ENCODE measurements around the gene FRMD6. TPM values are rescaled to one million over a fixed set of nuclear protein-coding genes. Genes with fewer than 3 reads are reported as not detected.

The FRMD6 gene
- total and polyA plus RNA-seq, 12 donors, result 6.4 to 42.6 (median 23.3) TPM

GRCh38 chr14:51707327-51707726, 55.6 kb downstream of the FRMD6 start:
- Histone ChIP-seq H3K36me3 (replicated peaks in 1 of 2) (peaks cover 0 to 9% of the 10 kb centered on the region in 2 donors), H3K4me3 (no peak overlapping the region), H3K27ac (no peak overlapping the region), H3K9me3 (replicated peaks in 1 of 3) (no peaks in the 10 kb centered on the region), H3K27me3 (no peaks in the 10 kb centered on the region), H3K4me1 (replicated peaks in 1 of 2) (no peaks in the 10 kb centered on the region)
- TF ChIP-seq CTCF (IDR thresholded peaks at IDR 0.05) (no peak), POLR2A (IDR thresholded peaks at IDR 0.05) (no peak)
- intact Hi-C loops (cut with DNase I), result no loop called here
- WGBS, 4 donors, result 83 to 93% (median 87%) methylated on average over 2 of the region's 2 CpGs
- DNase-seq, result no peak

GRCh38 chr14:51711505-51711904, 59.8 kb downstream of the FRMD6 start:
- 77 to 84% (median 82%) methylated on average over 2 of the region's 2 CpGs for WGBS, 4 donors
- Histone ChIP-seq H3K36me3 (replicated peaks in 1 of 2) (peaks cover 0 to 6% of the 10 kb centered on the region in 2 donors), H3K9me3 (replicated peaks in 1 of 3) (no peaks in the 10 kb centered on the region), H3K4me1 (replicated peaks in 1 of 2) (no peaks in the 10 kb centered on the region), H3K4me3 (no peak overlapping the region), H3K27ac (no peak overlapping the region), H3K27me3 (no peaks in the 10 kb centered on the region)
- no peak for DNase-seq
- intact Hi-C loops (cut with DNase I), result no loop called here
- TF ChIP-seq POLR2A (IDR thresholded peaks at IDR 0.05), result no peak
- TF ChIP-seq CTCF (IDR thresholded peaks at IDR 0.05), result no peak

- H3K27ac ChIP-seq, result no peak overlapping the region
- no peak for TF ChIP-seq POLR2A (IDR thresholded peaks at IDR 0.05)
- no peak for TF ChIP-seq CTCF (IDR thresholded peaks at IDR 0.05)
- DNase-seq, result no peak
- H3K27me3 ChIP-seq, result no peaks in the 10 kb centered on the region
- WGBS, 4 donors, result 82 to 87% (median 85%) methylated on average over 7 of the region's 7 CpGs
- no peaks in the 10 kb centered on the region for H3K9me3 ChIP-seq (replicated peaks in 1 of 3)
- H3K36me3 ChIP-seq (replicated peaks in 1 of 2), result peaks cover 0 to 16% of the 10 kb centered on the region in 2 donors
- H3K4me3 ChIP-seq, result no peak overlapping the region
- intact Hi-C loops (cut with DNase I), result no loop called here
- H3K4me1 ChIP-seq (replicated peaks in 1 of 2), result no peaks in the 10 kb centered on the region
Measured at GRCh38 chr14:51715250-51715649, 63.5 kb downstream of the FRMD6 start.

DNA sequence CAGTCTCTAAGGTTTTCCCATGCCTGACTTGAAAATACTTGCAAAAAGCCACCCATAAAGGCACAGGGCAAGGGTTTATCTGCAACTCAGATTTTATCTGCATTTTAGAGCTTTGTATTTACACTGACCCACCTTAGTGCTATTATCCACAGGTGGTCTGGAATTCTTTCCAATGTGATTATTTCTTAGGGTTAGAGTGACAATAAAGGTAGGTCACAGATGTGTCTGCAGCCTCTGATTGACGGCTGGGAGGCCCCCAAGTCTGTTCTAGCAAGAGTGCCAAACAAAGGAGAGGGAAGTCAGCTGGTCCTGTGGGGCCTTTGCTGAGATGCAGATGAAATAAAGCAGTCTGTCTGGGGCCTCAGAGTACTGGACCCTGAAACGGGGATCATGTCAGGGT, 64.0 kb downstream of the FRMD6 start:
- Histone ChIP-seq H3K27me3 (no peaks in the 10 kb centered on the region), H3K9me3 (replicated peaks in 1 of 3) (no peaks in the 10 kb centered on the region), H3K4me3 (no peak overlapping the region), H3K4me1 (replicated peaks in 1 of 2) (no peaks in the 10 kb centered on the region), H3K27ac (no peak overlapping the region), H3K36me3 (replicated peaks in 1 of 2) (peaks cover 0 to 21% of the 10 kb centered on the region in 2 donors)
- intact Hi-C loops (cut with DNase I), result no loop called here
- 75 to 89% (median 81%) methylated on average over 2 of the region's 2 CpGs for WGBS, 4 donors
- TF ChIP-seq POLR2A (IDR thresholded peaks at IDR 0.05), result no peak
- TF ChIP-seq CTCF (IDR thresholded peaks at IDR 0.05), result no peak
- no peak for DNase-seq
